Left ventricle myocardium inferior (tissue), 1 donor: ENCODE results near the gene RHOF. TPM values are rescaled to one million over a fixed set of nuclear protein-coding genes. Genes with fewer than 3 reads are reported as not detected.

Source experiments
- DNase-seq: peaks from one replicate; pipeline ENCODE4 v3.0.0-alpha.2; 2020
- H3K27ac ChIP-seq: fragments of 200-600 bp; replicated peaks from 2 replicates; pipeline ENCODE4 v1.8.0; 2021
- H3K27me3 ChIP-seq: fragments of 200-600 bp; 2 replicates; pipeline ENCODE4 v1.8.0; 2021; ENCODE audit warnings: low read depth
- H3K36me3 ChIP-seq: fragments of 200-600 bp; 2 replicates; pipeline ENCODE4 v1.8.0; 2021
- H3K4me1 ChIP-seq: fragments of 200-600 bp; 2 replicates; pipeline ENCODE4 v1.8.0; 2021
- H3K4me3 ChIP-seq: fragments of 200-600 bp; 2 replicates; pipeline ENCODE4 v1.8.0; 2021; ENCODE audit warnings: mild to moderate bottlenecking, moderate library complexity
- H3K9me3 ChIP-seq: fragments of 200-600 bp; replicated peaks from 2 replicates; pipeline ENCODE4 v1.8.0; 2021
- CTCF ChIP-seq: fragments of 200-600 bp; IDR thresholded peaks from 2 replicates; pipeline ENCODE4 v1.8.0; 2021; ENCODE audit warnings: antibody characterized with exemption, mild to moderate bottlenecking, borderline replicate concordance
- intact Hi-C: fragments of 100-400 bp; cut with micrococcal nuclease; formaldehyde crosslinking; loops from one replicate; pipeline ENCODE4 v1.11.0; 2022
- long read RNA-seq: library from polyadenylated mRNA; unstranded; transcript quantifications from one replicate; pipeline ENCODE4 v2.0.0, GENCODE V29; 2021
- total RNA-seq: library from RNA; stranded (reverse); fragmentation: NEBNext Ultra II Directional; extraction: Animal tissue kit (Norgen Biotek cat#: 25700); gene quantifications from one replicate; pipeline ENCODE4 v1.2.1, GENCODE V29; 2021
- donor health status: DM: no; HTN: yes; CAD: no; lungs with severe emphysema.

The RHOF gene
- 44.3 TPM for total RNA-seq
- long read RNA-seq, transcript RHOF-201 (5 exons, 3,009 nt): major isoform, 82 of 114 reads
- long read RNA-seq, transcript RHOF-204 (4 exons, 699 nt): minor isoform, 12 of 114 reads
- long read RNA-seq, partial matches to known transcripts: 4 of 114 reads
- long read RNA-seq, other reads (novel, unspliced or antisense): 14 of 114 reads

- Histone ChIP-seq H3K4me3 (peak within 1 kb of the TSS; percentile 75), H3K4me1 (peaks cover 93% of the 10 kb centered on the region), H3K27ac (peak within 1 kb of the TSS; percentile 100), H3K9me3 (no peaks in the 10 kb centered on the region), H3K36me3 (peaks cover 9% of the 10 kb centered on the region), H3K27me3 (no peaks in the 10 kb centered on the region)
- intact Hi-C loops: loop anchor here (5.0 kb wide), 1 partner anchor 96 kb away; no protein-coding TSS in a partner anchor
- no peak for TF ChIP-seq CTCF
- peak; percentile 58 for DNase-seq
Observed at GRCh38 chr12:121793440-121793837, at the start of gene RHOF. Gene RHOF (minus strand): TSS chr12:121793688. CDS start chr12:121793633, 55 bp downstream.

GRCh38 chr12:121839993-121840761, 46.7 kb upstream of the RHOF start:
- no peaks in the 10 kb centered on the region for H3K27me3 ChIP-seq
- TF ChIP-seq CTCF: no peak
- no peaks in the 10 kb centered on the region for H3K36me3 ChIP-seq
- H3K27ac ChIP-seq: peak overlapping the region; percentile 72
- DNase-seq: no peak
- peak overlapping the region; percentile 72 for H3K4me3 ChIP-seq
- H3K9me3 ChIP-seq: no peaks in the 10 kb centered on the region
- H3K4me1 ChIP-seq: peaks cover 11% of the 10 kb centered on the region
- intact Hi-C loops: no loop called here

GRCh38 chr12:121839106-121839992, 45.9 kb upstream of the RHOF start:
- peak; percentile 68 for TF ChIP-seq CTCF
- intact Hi-C loops: no loop called here

GRCh38 chr12:121838126-121838525, 44.6 kb upstream of the RHOF start:
- H3K4me3 ChIP-seq: no peak overlapping the region
- no peak overlapping the region for H3K27ac ChIP-seq
- peaks cover 11% of the 10 kb centered on the region for H3K4me1 ChIP-seq
- H3K27me3 ChIP-seq: no peaks in the 10 kb centered on the region
- DNase-seq: no peak
- intact Hi-C loops: no loop called here
- TF ChIP-seq CTCF: no peak
- no peaks in the 10 kb centered on the region for H3K36me3 ChIP-seq
- H3K9me3 ChIP-seq: no peaks in the 10 kb centered on the region

More at GRCh38 chr12:121839106-121839992, 45.9 kb upstream of the RHOF start:
- no peaks in the 10 kb centered on the region for H3K9me3 ChIP-seq
- H3K27ac ChIP-seq: peak overlapping the region; percentile 72
- DNase-seq: peak; percentile 100
- no peaks in the 10 kb centered on the region for H3K27me3 ChIP-seq
- H3K4me1 ChIP-seq: peaks cover 11% of the 10 kb centered on the region
- H3K4me3 ChIP-seq: peak overlapping the region; percentile 72
- H3K36me3 ChIP-seq: no peaks in the 10 kb centered on the region

- Histone ChIP-seq H3K9me3 (no peaks in the 10 kb centered on the region), H3K36me3 (no peaks in the 10 kb centered on the region), H3K27ac (no peak overlapping the region), H3K4me3 (no peak overlapping the region), H3K27me3 (no peaks in the 10 kb centered on the region), H3K4me1 (peaks cover 11% of the 10 kb centered on the region)
- no peak for DNase-seq
- intact Hi-C loops: no loop called here
- TF ChIP-seq CTCF: no peak
Observed at GRCh38 chr12:121837680-121838079, 44.2 kb upstream of the RHOF start.
